ENCODE data around the gene SUSD5. TPM values are rescaled to one million over a fixed set of nuclear protein-coding genes. Genes with fewer than 3 reads are reported as not detected.

Gene SUSD5
- not detected for total RNA-seq
- total RNA-seq (2013), result 0.02 TPM
- 0 to 0.22 (median 0) reads per million in 29 experiments for total RNA-seq

DNA sequence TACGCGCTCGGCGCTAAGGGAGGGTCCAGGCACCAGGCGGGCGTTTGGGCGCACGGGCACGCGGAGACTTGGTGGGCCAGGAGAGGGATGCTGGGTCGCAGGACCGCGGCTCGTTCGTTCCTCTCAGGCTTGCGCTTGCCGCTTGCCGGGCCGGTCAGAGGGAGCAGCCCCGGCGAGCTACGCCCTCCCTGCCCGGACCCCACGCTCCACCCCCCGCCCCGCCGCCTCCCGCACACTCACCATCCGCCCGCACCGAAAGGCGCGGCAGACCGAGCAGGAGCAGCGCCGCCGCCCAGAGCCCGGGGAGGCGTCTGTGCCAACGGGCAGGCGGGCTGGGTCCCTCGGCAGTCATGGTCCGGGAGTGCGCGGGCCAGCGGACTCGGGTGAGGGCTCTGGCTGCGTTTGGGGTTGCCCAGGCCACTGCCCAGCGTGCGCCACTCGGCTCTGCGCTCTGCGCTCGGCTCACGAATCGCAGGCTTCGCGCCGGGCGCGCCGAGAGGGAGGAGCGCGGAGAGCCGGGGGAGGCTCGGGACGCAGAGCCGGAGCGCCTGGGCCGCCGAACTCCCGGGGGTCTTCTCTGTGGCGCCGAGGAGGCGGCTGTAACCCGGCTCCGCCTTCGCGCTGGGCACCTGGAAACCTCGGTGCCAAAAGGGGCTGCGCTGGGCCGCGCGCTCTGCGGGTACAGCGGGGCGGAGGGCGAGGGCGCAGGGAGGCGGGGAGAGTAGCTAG lies at the start of gene SUSD5:
TSS of gene SUSD5 (minus strand) at position 365 of the 729 bp plus-strand sequence. CDS start at position 352, 13 bp downstream.
- Mint-ChIP-seq H3K4me1 (peaks cover 0 to 12% (median 5%) of the 10 kb centered on the region in 3 donors), H3K4me3 (peak within 1 kb of the TSS in 1 of 3 donors; percentile 26), H3K36me3 (no peaks in the 10 kb centered on the region), H3K27ac (no peak within 1 kb of the TSS), H3K9me3 (no peaks in the 10 kb centered on the region), H3K27me3 (peaks cover 37 to 47% of the 10 kb centered on the region in 2 donors)
- Histone ChIP-seq H3K4me3 (ENCODE audit: control insufficient read depth in 1 of 2, extremely low read depth in 1 of 2, low read length in 1 of 2) (no peak within 1 kb of the TSS), H3K27ac (ENCODE audit: low read length) (no peak within 1 kb of the TSS), H3K9me3 (no peaks in the 10 kb centered on the region), H3K27me3 (replicated peaks in 1 of 2; ENCODE audit: control insufficient read depth in 2 of 2, extremely low read depth in 1 of 2, insufficient read depth in 2 of 2, low read length in 1 of 2) (peaks cover 5 to 22% of the 10 kb centered on the region in 2 experiments), H3K4me1 (ENCODE audit: control insufficient read depth in 1 of 2, extremely low read depth in 1 of 2, insufficient read depth in 2 of 2, low read length in 2 of 2) (peaks cover 0 to 3% of the 10 kb centered on the region in 2 experiments), H3K36me3 (ENCODE audit: control insufficient read depth in 2 of 2, extremely low read depth in 1 of 2, insufficient read depth in 1 of 2, low read length in 1 of 2) (no peaks in the 10 kb centered on the region)
- DNase-seq (no peak), ATAC-seq (replicated peaks in 1 of 4) (no peak)
- 5% methylated on average over 77 of the region's 90 CpGs for WGBS (ENCODE audit: insufficient coverage)
- POLR2A ChIA-PET, result no interaction called here
- CTCF ChIA-PET, result no interaction called here

GRCh38 chr3:33260104-33260503 lies 41.5 kb upstream of the SUSD5 start:
- H3K36me3 ChIP-seq (ENCODE audit: control insufficient read depth in 2 of 2, extremely low read depth in 1 of 2, insufficient read depth in 1 of 2, low read length in 1 of 2), result no peaks in the 10 kb centered on the region
- no peak overlapping the region for H3K4me3 Mint-ChIP-seq
- POLR2A ChIA-PET, result interaction anchor here in 1 of 2 donors (0.6 kb wide), 2 partner anchors 11 to 34 kb away, joined by 3 to 4 read pairs; no protein-coding TSS in a partner anchor
- H3K4me1 ChIP-seq (ENCODE audit: control insufficient read depth in 1 of 2, extremely low read depth in 1 of 2, insufficient read depth in 2 of 2, low read length in 2 of 2), result no peaks in the 10 kb centered on the region
- peaks cover 6 to 15% of the 10 kb centered on the region in 2 donors for H3K27me3 Mint-ChIP-seq
- CTCF ChIA-PET, result no interaction called here
- no peaks in the 10 kb centered on the region for H3K9me3 ChIP-seq
- 74% methylated on average over 3 of the region's 5 CpGs for whole genome bisulfite sequencing (ENCODE audit: insufficient coverage)
- no peak overlapping the region for H3K27ac Mint-ChIP-seq
- H3K9me3 Mint-ChIP-seq, result peaks cover 4 to 11% (median 4%) of the 10 kb centered on the region in 3 donors
- H3K4me1 Mint-ChIP-seq, result no peaks in the 10 kb centered on the region
- H3K36me3 Mint-ChIP-seq, result no peaks in the 10 kb centered on the region
- H3K4me3 ChIP-seq (ENCODE audit: control insufficient read depth in 1 of 2, extremely low read depth in 1 of 2, low read length in 1 of 2), result no peak overlapping the region
- ATAC-seq (replicated peaks in 1 of 4) (no peak), DNase-seq (no peak)
- no peaks in the 10 kb centered on the region for H3K27me3 ChIP-seq (replicated peaks in 1 of 2; ENCODE audit: control insufficient read depth in 2 of 2, extremely low read depth in 1 of 2, insufficient read depth in 2 of 2, low read length in 1 of 2)
- no peak overlapping the region for H3K27ac ChIP-seq (ENCODE audit: low read length)

GRCh38 chr3:33256249-33256648 lies 37.6 kb upstream of the SUSD5 start:
- H3K4me1 Mint-ChIP-seq, result no peaks in the 10 kb centered on the region
- no peak overlapping the region for H3K4me3 Mint-ChIP-seq
- H3K27me3 ChIP-seq (replicated peaks in 1 of 2; ENCODE audit: control insufficient read depth in 2 of 2, extremely low read depth in 1 of 2, insufficient read depth in 2 of 2, low read length in 1 of 2), result no peaks in the 10 kb centered on the region

DNA sequence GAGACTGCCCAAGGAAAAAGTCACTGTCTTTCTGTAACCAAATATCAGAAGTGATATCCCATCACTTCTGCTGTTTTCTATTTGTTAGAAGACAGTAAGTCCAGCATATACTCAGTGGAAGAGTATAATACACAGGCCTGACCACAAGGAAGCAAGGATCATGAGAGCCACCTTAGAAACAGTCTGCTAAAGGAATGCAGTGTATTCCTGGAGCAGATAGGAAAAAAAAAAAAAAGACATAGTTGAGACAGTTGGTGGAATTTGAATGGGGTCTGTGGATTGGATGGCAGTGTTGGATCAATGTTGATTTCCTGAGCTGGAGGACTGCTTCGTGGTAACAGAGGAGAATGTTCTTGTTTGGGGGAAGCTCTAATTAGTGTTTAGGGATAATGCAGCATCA lies 32.1 kb upstream of the SUSD5 start:
- H3K27ac Mint-ChIP-seq, result no peak overlapping the region
- POLR2A ChIA-PET, result no interaction called here

More at GRCh38 chr3:33256249-33256648, 37.6 kb upstream of the SUSD5 start:
- Histone ChIP-seq H3K9me3 (no peaks in the 10 kb centered on the region), H3K36me3 (ENCODE audit: control insufficient read depth in 2 of 2, extremely low read depth in 1 of 2, insufficient read depth in 1 of 2, low read length in 1 of 2) (no peaks in the 10 kb centered on the region), H3K27ac (ENCODE audit: low read length) (no peak overlapping the region), H3K4me3 (ENCODE audit: control insufficient read depth in 1 of 2, extremely low read depth in 1 of 2, low read length in 1 of 2) (no peak overlapping the region), H3K4me1 (ENCODE audit: control insufficient read depth in 1 of 2, extremely low read depth in 1 of 2, insufficient read depth in 2 of 2, low read length in 2 of 2) (no peaks in the 10 kb centered on the region)
- ChIA-PET CTCF (no interaction called here), POLR2A (no interaction called here)
- DNase-seq (no peak), ATAC-seq (replicated peaks in 1 of 4) (no peak)
- Mint-ChIP-seq H3K9me3 (no peaks in the 10 kb centered on the region), H3K27me3 (peaks cover 0 to 6% of the 10 kb centered on the region in 2 donors), H3K36me3 (no peaks in the 10 kb centered on the region), H3K27ac (no peak overlapping the region)
- WGBS (ENCODE audit: insufficient coverage), result 100% methylated on average over 1 of the region's 2 CpGs

GRCh38 chr3:33246786-33247185 lies 28.2 kb upstream of the SUSD5 start:
- H3K4me1 Mint-ChIP-seq, result no peaks in the 10 kb centered on the region
- Histone ChIP-seq H3K9me3 (no peaks in the 10 kb centered on the region), H3K4me1 (ENCODE audit: control insufficient read depth in 1 of 2, extremely low read depth in 1 of 2, insufficient read depth in 2 of 2, low read length in 2 of 2) (no peaks in the 10 kb centered on the region), H3K36me3 (ENCODE audit: control insufficient read depth in 2 of 2, extremely low read depth in 1 of 2, insufficient read depth in 1 of 2, low read length in 1 of 2) (no peaks in the 10 kb centered on the region), H3K27me3 (replicated peaks in 1 of 2; ENCODE audit: control insufficient read depth in 2 of 2, extremely low read depth in 1 of 2, insufficient read depth in 2 of 2, low read length in 1 of 2) (peaks cover 0 to 3% of the 10 kb centered on the region in 2 experiments), H3K27ac (ENCODE audit: low read length) (no peak overlapping the region), H3K4me3 (ENCODE audit: control insufficient read depth in 1 of 2, extremely low read depth in 1 of 2, low read length in 1 of 2) (no peak overlapping the region)
- no peak overlapping the region for H3K27ac Mint-ChIP-seq
- H3K9me3 Mint-ChIP-seq, result no peaks in the 10 kb centered on the region
- H3K4me3 Mint-ChIP-seq, result no peak overlapping the region
- ChIA-PET POLR2A (no interaction called here), CTCF (no interaction called here)
- H3K36me3 Mint-ChIP-seq, result no peaks in the 10 kb centered on the region
- peaks cover 11 to 13% of the 10 kb centered on the region in 2 donors for H3K27me3 Mint-ChIP-seq
- ATAC-seq (replicated peaks in 1 of 4), result no peak
- DNase-seq, result no peak

More for the DNA sequence above, 32.1 kb upstream of the SUSD5 start:
- no peak overlapping the region for H3K4me3 Mint-ChIP-seq
- H3K36me3 Mint-ChIP-seq, result no peaks in the 10 kb centered on the region
- no peaks in the 10 kb centered on the region for H3K4me1 Mint-ChIP-seq
- H3K4me1 ChIP-seq (ENCODE audit: control insufficient read depth in 1 of 2, extremely low read depth in 1 of 2, insufficient read depth in 2 of 2, low read length in 2 of 2), result no peaks in the 10 kb centered on the region
- no peaks in the 10 kb centered on the region for H3K9me3 Mint-ChIP-seq
- H3K9me3 ChIP-seq, result no peaks in the 10 kb centered on the region
- peaks cover 4 to 15% of the 10 kb centered on the region in 2 donors for H3K27me3 Mint-ChIP-seq
- no peak overlapping the region for H3K27ac ChIP-seq (ENCODE audit: low read length)
- no peaks in the 10 kb centered on the region for H3K36me3 ChIP-seq (ENCODE audit: control insufficient read depth in 2 of 2, extremely low read depth in 1 of 2, insufficient read depth in 1 of 2, low read length in 1 of 2)
- CTCF ChIA-PET, result no interaction called here
- DNase-seq (no peak), ATAC-seq (replicated peaks in 1 of 4) (no peak)
- WGBS (ENCODE audit: insufficient coverage), result no CpG with 5 or more reads among the region's 1 CpG
- peaks cover 0 to 3% of the 10 kb centered on the region in 2 experiments for H3K27me3 ChIP-seq (replicated peaks in 1 of 2; ENCODE audit: control insufficient read depth in 2 of 2, extremely low read depth in 1 of 2, insufficient read depth in 2 of 2, low read length in 1 of 2)
- H3K4me3 ChIP-seq (ENCODE audit: control insufficient read depth in 1 of 2, extremely low read depth in 1 of 2, low read length in 1 of 2), result no peak overlapping the region

- Histone ChIP-seq H3K27ac (ENCODE audit: low read length) (no peak overlapping the region), H3K9me3 (peaks cover 5% of the 10 kb centered on the region), H3K4me1 (ENCODE audit: control insufficient read depth in 1 of 2, extremely low read depth in 1 of 2, insufficient read depth in 2 of 2, low read length in 2 of 2) (no peaks in the 10 kb centered on the region), H3K4me3 (ENCODE audit: control insufficient read depth in 1 of 2, extremely low read depth in 1 of 2, low read length in 1 of 2) (no peak overlapping the region), H3K36me3 (ENCODE audit: control insufficient read depth in 2 of 2, extremely low read depth in 1 of 2, insufficient read depth in 1 of 2, low read length in 1 of 2) (no peaks in the 10 kb centered on the region), H3K27me3 (replicated peaks in 1 of 2; ENCODE audit: control insufficient read depth in 2 of 2, extremely low read depth in 1 of 2, insufficient read depth in 2 of 2, low read length in 1 of 2) (peaks cover 0 to 5% of the 10 kb centered on the region in 2 experiments)
- Mint-ChIP-seq H3K9me3 (peaks cover 0 to 9% (median 6%) of the 10 kb centered on the region in 3 donors), H3K36me3 (no peaks in the 10 kb centered on the region), H3K27ac (no peak overlapping the region), H3K4me1 (no peaks in the 10 kb centered on the region), H3K4me3 (no peak overlapping the region), H3K27me3 (peaks cover 23 to 27% of the 10 kb centered on the region in 2 donors)
- CTCF ChIA-PET, result no interaction called here
- DNase-seq (no peak), ATAC-seq (replicated peaks in 1 of 4) (no peak)
- POLR2A ChIA-PET, result no interaction called here
- WGBS (ENCODE audit: insufficient coverage), result no CpG with 5 or more reads among the region's 1 CpG
Measured at GRCh38 chr3:33240261-33240660, 21.7 kb upstream of the SUSD5 start.

Measured in T-cell (primary cell).